Activated CD4-positive, alpha-beta T cell treated with anti-CD3 and anti-CD28 coated beads, Interleukin-2, Interleukin-6, amounts not matched to agents 100 ng/mL and 50 ng/mL, durations not matched to agents 16 hours and 8 hours (primary cell): ENCODE results near the gene BACE1.
A peak's percentile ranks its signal among the peaks of the same experiment; 100 is the strongest.

Experiments used
- DNase-seq: peaks from one replicate; pipeline ENCODE4 v3.0.0-alpha.2; 2020

BACE1 gene

GRCh38 chr11:117305145-117305544, 10.9 kb downstream of the BACE1 start:
- DNase-seq = no peak

- DNase-seq = no peak
These were observed 12.3 kb downstream of the BACE1 start for GRCh38 chr11:117303646-117304315.

- DNase-seq = no peak
These were observed 13.0 kb downstream of the BACE1 start for GRCh38 chr11:117303101-117303500.

- no peak for DNase-seq
These were observed 13.8 kb downstream of the BACE1 start for GRCh38 chr11:117302228-117302627.

GRCh38 chr11:117300773-117301172, 15.3 kb downstream of the BACE1 start:
- DNase-seq = no peak

- no peak for DNase-seq
These were observed 15.8 kb downstream of the BACE1 start for GRCh38 chr11:117300283-117300663.

- DNase-seq = no peak
These were observed 16.4 kb downstream of the BACE1 start for GRCh38 chr11:117299351-117300282.

- DNase-seq = no peak
These were observed 17.9 kb downstream of the BACE1 start for GRCh38 chr11:117298195-117298594.

- no peak for DNase-seq
These were observed 19.2 kb downstream of the BACE1 start for GRCh38 chr11:117296881-117297280.

- DNase-seq = no peak
These were observed 20.5 kb downstream of the BACE1 start for GRCh38 chr11:117295438-117296137.

GRCh38 chr11:117292616-117293015, 23.4 kb downstream of the BACE1 start:
- DNase-seq = no peak

GRCh38 chr11:117290809-117291396, 25.2 kb downstream of the BACE1 start, which contains the start of gene BACE1-AS:
Gene BACE1-AS, plus strand, starts transcription at chr11:117291346.
- no peak for DNase-seq

- DNase-seq = no peak
These were observed 26.3 kb downstream of the BACE1 start for GRCh38 chr11:117289795-117290194.

GRCh38 chr11:117287668-117288067, 28.4 kb downstream of the BACE1 start:
- DNase-seq = no peak

GRCh38 chr11:117286588-117286987, 29.5 kb downstream of the BACE1 start:
- DNase-seq = no peak

GRCh38 chr11:117284053-117284452, 32.0 kb downstream of the BACE1 start:
- no peak for DNase-seq

- no peak for DNase-seq
These were observed 33.1 kb downstream of the BACE1 start for GRCh38 chr11:117282956-117283355.

GRCh38 chr11:117281869-117282268, 34.2 kb downstream of the BACE1 start:
- DNase-seq = no peak

GRCh38 chr11:117281159-117281558, 34.9 kb downstream of the BACE1 start:
- DNase-seq = no peak

GRCh38 chr11:117279711-117280376, 36.2 kb downstream of the BACE1 start:
- peak; percentile 33 for DNase-seq

GRCh38 chr11:117278347-117278746, 37.7 kb downstream of the BACE1 start:
- DNase-seq = no peak

GRCh38 chr11:117273550-117274289, 42.3 kb downstream of the BACE1 start:
- DNase-seq = no peak
